HT-29 (cell line): Measurements from ENCODE around the gene DTD2. TPM values are rescaled to one million over a fixed set of nuclear protein-coding genes. Genes with fewer than 3 reads are reported as not detected.
A peak's percentile ranks its signal among the peaks of the same experiment; 100 is the strongest.
"Not testable (repeated sequence)": the region's sequence is repeated elsewhere in the genome, so short reads cannot be mapped to it uniquely, and the experiment has no call there.

Source experiments
- DNase-seq: peaks from one replicate; pipeline ENCODE4 v3.0.0-alpha.2; 2015; ENCODE audit warnings: low spot score
- total RNA-seq: library from RNA; depleted of rRNA; stranded (reverse); fragments of >200 nt; shearing (Covaris generic); gene quantifications from 2 replicates; pipeline ENCODE4 v1.2.3, GENCODE V29; 2014; rRNA removed

DTD2 gene
- total RNA-seq = 7.2 and 12.3 TPM in 2 replicates

GRCh38 chr14:31456841-31457664, at the start of gene DTD2:
Gene DTD2 (minus strand): TSS chr14:31457506. CDS start chr14:31457393, 113 bp downstream.
- peak; percentile 94 for DNase-seq

- DNase-seq = no peak
Measured at GRCh38 chr14:31505411-31505810, 48.1 kb upstream of the DTD2 start.

GRCh38 chr14:31501870-31502269, 44.6 kb upstream of the DTD2 start:
- no peak for DNase-seq

GRCh38 chr14:31492759-31493498, 35.6 kb upstream of the DTD2 start:
- DNase-seq = no peak

DNA sequence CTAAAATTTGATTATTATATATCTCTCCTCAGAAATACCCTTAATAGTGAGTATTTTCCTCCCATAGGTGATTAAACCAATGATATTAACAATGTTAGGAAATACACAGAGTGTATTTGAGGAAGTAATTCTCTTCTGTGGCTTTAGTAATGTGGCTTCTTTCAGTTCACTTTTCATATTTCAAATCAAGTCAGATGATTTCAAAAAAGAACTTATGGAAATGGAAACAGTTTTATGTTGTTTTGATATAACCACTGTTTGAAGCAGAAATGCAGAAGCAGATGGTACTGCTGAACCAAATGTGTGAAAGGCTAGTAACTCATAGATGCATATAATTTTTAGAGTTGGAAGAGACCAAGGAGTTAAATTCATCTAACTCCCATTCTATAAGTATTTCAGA, 32.4 kb upstream of the DTD2 start:
- no peak for DNase-seq

- no peak for DNase-seq
Measured at GRCh38 chr14:31487886-31488285, 30.6 kb upstream of the DTD2 start, which contains the start of gene GPR33. Gene GPR33 (minus strand): TSS chr14:31488039. CDS start chr14:31483965, 4,074 bp downstream.

GRCh38 chr14:31486764-31487163, 29.5 kb upstream of the DTD2 start:
- DNase-seq = no peak

DNA sequence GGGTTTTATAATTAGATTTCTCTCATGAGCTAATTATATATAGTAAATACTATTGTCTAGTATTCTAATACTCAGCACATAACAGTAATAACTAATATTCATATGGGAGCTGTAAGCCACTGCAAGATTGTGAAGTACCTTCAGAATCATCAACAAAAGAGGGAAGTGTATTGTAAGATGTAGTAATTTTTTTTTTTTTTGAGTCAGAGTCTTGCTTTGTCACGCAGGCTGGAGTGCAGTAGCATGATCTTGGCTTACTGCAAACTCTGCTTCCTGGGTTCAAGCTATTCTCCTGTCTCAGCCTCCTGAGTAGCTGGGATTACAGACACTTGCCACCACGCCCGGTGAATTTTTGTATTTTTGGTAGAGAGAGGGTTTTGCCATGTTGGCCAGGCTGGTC, 27.4 kb upstream of the DTD2 start:
- no peak for DNase-seq

GRCh38 chr14:31480156-31480555, 22.9 kb upstream of the DTD2 start:
- DNase-seq = no peak

DNA sequence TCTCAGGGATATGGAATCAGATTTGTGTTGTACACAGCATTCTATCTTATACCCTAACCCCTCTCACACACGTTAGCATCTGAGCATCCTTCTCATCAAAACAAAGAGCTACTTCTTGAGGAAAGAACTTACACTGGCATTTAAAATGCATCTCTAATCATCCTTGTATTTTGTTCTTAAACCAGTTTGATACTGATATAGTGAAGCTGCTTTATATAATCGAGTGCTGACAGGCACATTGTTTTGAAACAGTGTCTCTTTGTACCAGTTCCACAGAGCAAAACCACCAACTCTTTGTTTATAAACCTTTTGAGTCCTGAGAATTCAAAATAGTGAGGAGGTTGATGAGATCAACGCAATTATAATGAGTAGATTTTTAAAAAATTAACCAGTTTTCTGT, 21.7 kb upstream of the DTD2 start:
- DNase-seq = no peak

DNA sequence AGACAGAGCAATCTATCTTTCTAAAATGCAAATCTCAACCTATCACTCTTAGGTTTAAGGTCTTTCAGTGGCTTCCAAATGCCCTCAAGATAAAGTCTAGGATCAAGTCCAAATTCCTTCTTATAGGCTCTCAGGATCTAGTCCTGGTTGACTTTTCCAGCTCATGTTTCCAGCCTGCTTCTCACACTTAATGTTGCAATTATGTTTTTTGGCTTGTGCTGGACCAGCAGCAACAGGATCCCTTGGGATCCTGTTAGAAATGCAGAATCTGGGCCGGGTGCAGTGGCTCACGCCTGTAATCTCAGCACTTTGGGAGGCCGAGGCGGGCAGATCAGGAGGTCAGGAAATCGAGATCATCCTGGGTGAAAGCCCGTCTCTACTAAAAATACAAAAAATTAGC, 19.9 kb upstream of the DTD2 start:
- DNase-seq = no peak

DNA sequence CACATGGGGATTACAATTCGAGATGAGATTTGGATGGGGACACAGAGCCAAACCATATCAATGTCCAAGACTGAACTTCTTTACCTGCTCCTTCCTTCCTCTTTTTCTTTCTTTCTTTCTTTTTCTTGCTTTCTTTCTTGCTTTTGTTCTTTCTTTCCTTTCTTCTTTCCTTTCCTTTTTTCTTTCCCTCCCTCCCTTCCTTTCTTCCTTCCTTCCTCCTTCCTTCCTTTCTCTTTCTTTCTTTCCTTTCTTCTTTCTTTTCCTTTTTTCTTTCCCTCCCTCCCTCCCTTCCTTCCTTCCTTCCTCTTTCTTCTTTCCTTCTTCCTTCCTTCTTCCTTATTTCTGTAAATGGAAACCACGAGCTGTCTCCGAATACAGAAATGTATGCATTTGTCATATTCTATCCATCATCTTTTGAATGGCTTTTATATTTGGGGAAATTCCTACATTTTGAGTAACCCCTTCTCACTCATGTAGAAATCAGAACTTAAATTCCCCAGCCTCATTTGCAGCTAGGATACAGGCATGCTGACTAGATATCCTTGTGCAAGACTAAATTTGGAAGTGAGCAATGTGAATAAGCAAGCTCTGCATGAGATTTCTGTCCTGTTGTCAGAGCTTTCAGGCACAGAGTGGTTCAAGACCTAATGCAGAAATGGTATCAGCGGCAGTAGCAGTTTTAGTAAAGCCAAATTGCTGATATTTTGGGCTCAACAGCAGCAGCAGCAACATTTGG, 19.0 kb upstream of the DTD2 start:
- no peak for DNase-seq

DNA sequence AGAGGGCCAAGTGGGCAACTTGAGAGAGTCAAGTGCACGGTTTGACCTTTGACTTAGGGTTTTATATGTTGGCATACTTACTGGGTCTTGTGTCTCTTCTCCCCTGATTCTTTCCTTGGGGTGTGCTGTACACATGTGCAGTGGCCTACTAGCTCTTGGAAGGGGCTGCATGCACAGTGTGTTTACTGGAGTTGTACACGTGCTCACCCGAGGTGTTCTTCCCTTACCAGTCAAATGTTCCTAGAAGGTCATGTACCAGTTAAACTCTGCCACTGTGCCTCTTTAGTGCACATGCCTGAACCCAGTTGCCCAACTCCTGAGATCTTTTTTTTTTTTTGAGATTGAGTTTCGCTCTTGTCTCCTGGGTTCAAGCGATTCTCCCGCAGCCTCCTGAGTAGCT, 9.2 kb upstream of the DTD2 start:
- DNase-seq = no peak

GRCh38 chr14:31465111-31465510, 7.8 kb upstream of the DTD2 start:
- no peak for DNase-seq

GRCh38 chr14:31462450-31462849, 5.1 kb upstream of the DTD2 start:
- DNase-seq = not testable (repeated sequence)

- no peak for DNase-seq
Measured at GRCh38 chr14:31461545-31461944, 4.2 kb upstream of the DTD2 start.

- no peak for DNase-seq
Measured at GRCh38 chr14:31457665-31458659, 656 bp upstream of the DTD2 start.

DNA sequence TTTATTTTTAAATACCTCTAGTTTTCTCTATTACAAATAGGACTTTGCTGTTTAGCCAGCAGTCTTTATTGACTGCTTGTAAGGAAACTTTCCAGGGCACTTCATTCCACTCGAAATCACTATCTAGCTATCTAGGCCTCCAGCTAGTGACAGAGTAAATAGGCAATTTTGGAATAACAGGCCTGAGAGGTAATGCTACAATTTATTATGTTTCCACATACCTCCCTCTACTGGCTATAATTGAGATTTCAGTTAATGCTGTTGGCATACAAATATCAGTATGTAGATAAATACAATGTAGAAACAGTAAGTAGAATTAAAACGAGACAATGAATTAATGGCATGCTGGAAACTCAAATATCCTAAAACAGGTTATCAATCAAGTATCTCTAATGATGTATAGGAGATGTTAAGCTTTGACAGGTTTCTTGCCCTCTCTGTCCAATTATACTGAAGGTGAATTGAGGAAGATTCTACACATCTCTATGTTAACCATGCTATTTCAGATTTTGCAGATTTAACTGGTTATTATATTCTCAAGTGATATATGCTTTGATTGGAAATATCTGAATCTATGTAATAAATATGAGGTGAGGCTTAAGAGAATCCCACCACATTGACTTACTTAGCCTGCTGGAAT, 7.2 kb downstream of the DTD2 start:
- DNase-seq = peak; percentile 50

GRCh38 chr14:31449136-31449535, 8.2 kb downstream of the DTD2 start:
- no peak for DNase-seq

DNA sequence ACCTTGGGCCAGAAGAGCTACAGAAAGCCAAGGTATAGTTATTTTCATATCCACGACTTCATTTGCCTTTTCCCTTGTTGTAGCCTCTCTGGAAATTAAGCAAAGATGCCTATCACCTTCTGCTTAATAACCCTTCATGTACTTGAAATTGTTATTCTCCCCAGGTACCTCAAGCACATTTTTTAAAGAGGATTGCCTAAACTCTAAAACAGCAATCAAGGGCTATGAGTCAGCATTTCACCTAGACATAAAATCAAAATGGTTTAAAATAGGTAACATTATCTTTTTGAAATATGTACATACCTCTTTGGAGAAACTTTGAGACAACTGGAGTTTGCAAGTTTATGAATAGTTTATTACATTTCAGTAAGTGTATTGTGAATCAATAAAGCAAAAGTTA, 11.6 kb downstream of the DTD2 start:
- no peak for DNase-seq
